ENCODE results near the gene SMARCC2. TPM values are rescaled to one million over a fixed set of nuclear protein-coding genes. Genes with fewer than 3 reads are reported as not detected.

SMARCC2 gene
- total RNA-seq, 1 experiment from 2014 or later = 38.4 TPM

DNA sequence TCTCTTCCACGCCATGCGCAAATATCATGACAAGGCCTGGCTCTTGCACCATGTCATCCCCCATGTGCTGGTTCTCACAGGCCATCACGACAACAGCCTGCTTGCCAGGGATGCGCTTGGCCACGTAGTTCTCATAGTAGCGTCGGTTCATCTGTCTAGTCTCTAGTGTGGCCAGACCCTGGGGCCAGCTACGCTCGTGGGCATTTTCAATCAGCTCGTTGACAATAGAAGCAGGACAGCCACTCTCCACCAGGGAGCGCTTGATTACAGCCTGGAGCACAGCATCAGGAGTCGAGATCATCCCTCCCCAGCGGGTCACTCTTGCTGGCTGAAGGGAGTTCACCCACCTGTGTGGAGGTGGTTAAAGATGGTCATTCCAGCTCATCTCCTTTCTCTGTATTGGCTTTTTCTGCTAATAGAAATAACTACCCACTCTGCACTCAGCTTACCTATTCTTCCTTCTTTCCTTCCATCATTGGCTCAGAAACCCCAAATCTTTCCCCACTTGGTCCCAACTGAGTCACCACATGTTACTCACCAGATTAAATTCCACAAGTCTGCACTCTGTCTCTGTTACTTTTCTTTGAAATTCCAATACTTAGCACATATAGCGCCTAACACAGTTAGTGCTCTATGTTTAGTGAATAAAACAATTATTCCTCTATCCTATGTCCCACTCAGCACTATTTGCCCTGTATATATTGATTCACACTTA, 17.3 kb upstream of the SMARCC2 start:
- no peaks in the 10 kb centered on the region for H3K4me1 ChIP-seq (ENCODE audit: insufficient read depth, low read length)
- H3K9me2 ChIP-seq (replicated peaks; ENCODE audit: low read length) = no peaks in the 10 kb centered on the region
- TF ChIP-seq, protein P1, sequence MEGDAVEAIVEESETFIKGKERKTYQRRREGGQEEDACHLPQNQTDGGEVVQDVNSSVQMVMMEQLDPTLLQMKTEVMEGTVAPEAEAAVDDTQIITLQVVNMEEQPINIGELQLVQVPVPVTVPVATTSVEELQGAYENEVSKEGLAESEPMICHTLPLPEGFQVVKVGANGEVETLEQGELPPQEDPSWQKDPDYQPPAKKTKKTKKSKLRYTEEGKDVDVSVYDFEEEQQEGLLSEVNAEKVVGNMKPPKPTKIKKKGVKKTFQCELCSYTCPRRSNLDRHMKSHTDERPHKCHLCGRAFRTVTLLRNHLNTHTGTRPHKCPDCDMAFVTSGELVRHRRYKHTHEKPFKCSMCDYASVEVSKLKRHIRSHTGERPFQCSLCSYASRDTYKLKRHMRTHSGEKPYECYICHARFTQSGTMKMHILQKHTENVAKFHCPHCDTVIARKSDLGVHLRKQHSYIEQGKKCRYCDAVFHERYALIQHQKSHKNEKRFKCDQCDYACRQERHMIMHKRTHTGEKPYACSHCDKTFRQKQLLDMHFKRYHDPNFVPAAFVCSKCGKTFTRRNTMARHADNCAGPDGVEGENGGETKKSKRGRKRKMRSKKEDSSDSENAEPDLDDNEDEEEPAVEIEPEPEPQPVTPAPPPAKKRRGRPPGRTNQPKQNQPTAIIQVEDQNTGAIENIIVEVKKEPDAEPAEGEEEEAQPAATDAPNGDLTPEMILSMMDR (conservative IDR thresholded peaks at IDR 0.05; ENCODE audit: low read depth, low read length) = peak; percentile 76
- no peak for TF ChIP-seq EZH2phosphoT487 (IDR thresholded peaks at IDR 0.05; ENCODE audit: borderline replicate concordance, low read length)
- ChIA-PET CTCF (interaction anchor here (0.6 to 1.2 kb wide), 6 partner anchors 10 to 79 kb away, joined by 3 to 6 read pairs (median 3); partner anchors contain the start of gene RNF41), POLR2A (ENCODE audit: unreplicated experiment) (no interaction called here)
- H3K9ac ChIP-seq (ENCODE audit: low read length) = no peak overlapping the region
- intact Hi-C loops (cut with micrococcal nuclease) = loop anchor here (1.0 kb wide), 1 partner anchor 18 kb away; the partner anchor contains the start of gene NABP2
- DNase-seq = peak; percentile 64
- H3K4me3 ChIP-seq (ENCODE audit: low read length) = no peak overlapping the region
- H3K4me2 ChIP-seq (ENCODE audit: low read length) = no peak overlapping the region
- no peaks in the 10 kb centered on the region for H3K9me3 ChIP-seq (ENCODE audit: low read length)
- H3K36me3 ChIP-seq (ENCODE audit: low read depth, low read length) = peaks cover 29% of the 10 kb centered on the region
- H3K27ac ChIP-seq (ENCODE audit: low read length) = no peak overlapping the region
- no peaks in the 10 kb centered on the region for H4K20me1 ChIP-seq (ENCODE audit: low read length)
- H2AFZ ChIP-seq (ENCODE audit: low read length) = no peak overlapping the region
- H3K79me2 ChIP-seq (ENCODE audit: low read length) = no peaks in the 10 kb centered on the region
- no peaks in the 10 kb centered on the region for H3K27me3 ChIP-seq (ENCODE audit: low read length)
- peak; percentile 75 for ATAC-seq
- H3F3A ChIP-seq (ENCODE audit: low read length, unreplicated experiment) = no peaks in the 10 kb centered on the region
- no TSS peak for BruUV-seq (replicated peaks)

DNA sequence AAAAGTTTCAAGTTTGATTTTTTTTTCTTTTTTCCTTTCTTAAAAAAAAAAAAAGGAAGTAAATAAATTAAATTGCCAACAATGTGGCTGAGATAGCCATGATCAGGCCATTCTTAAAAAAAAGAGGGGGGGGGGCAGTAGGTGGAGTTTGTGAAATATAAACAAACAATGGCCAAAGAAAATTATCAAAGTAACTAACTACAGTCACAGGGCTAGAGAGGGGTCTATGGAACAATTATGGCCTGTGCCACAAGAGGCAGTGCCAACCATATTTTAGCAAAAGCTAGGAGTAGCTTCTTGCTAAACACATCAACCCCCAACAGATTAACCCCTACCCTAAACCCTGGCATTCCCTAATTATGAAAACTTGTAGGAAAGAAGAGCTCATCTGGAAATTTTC, 16.2 kb upstream of the SMARCC2 start:
- no peaks in the 10 kb centered on the region for H3K9me2 ChIP-seq (replicated peaks; ENCODE audit: low read length)
- TF ChIP-seq, protein P1 (conservative IDR thresholded peaks at IDR 0.05; ENCODE audit: low read depth, low read length) = 0 out of 2 replicates have a peak, but pooled peaks have one; percentile 19
- TF ChIP-seq EZH2phosphoT487 (IDR thresholded peaks at IDR 0.05; ENCODE audit: borderline replicate concordance, low read length) = no peak
- H3K27ac ChIP-seq (ENCODE audit: low read length) = no peak overlapping the region
- H3K4me3 ChIP-seq (ENCODE audit: low read length) = no peak overlapping the region
- intact Hi-C loops (cut with micrococcal nuclease) = no loop called here
- H2AFZ ChIP-seq (ENCODE audit: low read length) = no peak overlapping the region
- no peaks in the 10 kb centered on the region for H3K27me3 ChIP-seq (ENCODE audit: low read length)
- ChIA-PET POLR2A (ENCODE audit: unreplicated experiment) (no interaction called here), CTCF (interaction anchor here (1.1 to 1.2 kb wide), 2 partner anchors 8 to 16 kb away, joined by 4 to 6 read pairs; partner anchors contain the start of gene RNF41)
- BruUV-seq (replicated peaks) = no TSS peak
- H3K4me1 ChIP-seq (ENCODE audit: insufficient read depth, low read length) = no peaks in the 10 kb centered on the region
- no peak overlapping the region for H3K4me2 ChIP-seq (ENCODE audit: low read length)
- no peak for DNase-seq
- H4K20me1 ChIP-seq (ENCODE audit: low read length) = no peaks in the 10 kb centered on the region
- no peaks in the 10 kb centered on the region for H3F3A ChIP-seq (ENCODE audit: low read length, unreplicated experiment)
- peaks cover 27% of the 10 kb centered on the region for H3K36me3 ChIP-seq (ENCODE audit: low read depth, low read length)
- peak; percentile 34; the same call in 1 of the 2 replicates for ATAC-seq
- H3K9ac ChIP-seq (ENCODE audit: low read length) = no peak overlapping the region
- H3K9me3 ChIP-seq (ENCODE audit: low read length) = no peaks in the 10 kb centered on the region
- H3K79me2 ChIP-seq (ENCODE audit: low read length) = no peaks in the 10 kb centered on the region

DNA sequence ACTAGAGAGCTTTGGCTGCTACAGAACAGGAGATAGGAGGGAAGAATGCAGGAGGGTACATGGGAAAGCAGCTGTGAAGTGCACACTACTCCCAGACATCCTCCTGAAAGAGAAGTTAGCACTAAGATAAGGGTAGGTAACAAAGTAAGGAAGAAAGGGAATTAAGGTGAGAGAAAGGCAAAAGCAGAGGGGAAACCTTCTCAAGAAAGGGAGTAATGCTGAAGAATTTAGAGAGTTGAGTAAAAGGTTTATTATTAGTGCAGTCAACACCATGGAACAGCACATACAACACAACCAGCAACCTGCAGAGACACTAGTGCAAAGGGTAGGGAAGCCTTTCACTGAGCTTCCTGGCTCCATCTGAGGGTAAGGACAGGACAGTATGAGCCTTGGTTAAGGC, 15.0 kb upstream of the SMARCC2 start:
- POLR2A ChIA-PET (ENCODE audit: unreplicated experiment) = no interaction called here

More for the DNA sequence above, 15.0 kb upstream of the SMARCC2 start:
- no peak for DNase-seq
- intact Hi-C loops (cut with micrococcal nuclease) = no loop called here
- Histone ChIP-seq H3F3A (ENCODE audit: low read length, unreplicated experiment) (no peaks in the 10 kb centered on the region), H3K27me3 (ENCODE audit: low read length) (no peaks in the 10 kb centered on the region), H4K20me1 (ENCODE audit: low read length) (no peaks in the 10 kb centered on the region), H3K9ac (ENCODE audit: low read length) (no peak overlapping the region), H2AFZ (ENCODE audit: low read length) (no peak overlapping the region), H3K9me2 (replicated peaks; ENCODE audit: low read length) (no peaks in the 10 kb centered on the region), H3K79me2 (ENCODE audit: low read length) (no peaks in the 10 kb centered on the region), H3K4me3 (ENCODE audit: low read length) (no peak overlapping the region), H3K4me1 (ENCODE audit: insufficient read depth, low read length) (no peaks in the 10 kb centered on the region), H3K36me3 (ENCODE audit: low read depth, low read length) (peaks cover 19% of the 10 kb centered on the region), H3K27ac (ENCODE audit: low read length) (no peak overlapping the region), H3K9me3 (ENCODE audit: low read length) (no peaks in the 10 kb centered on the region), H3K4me2 (ENCODE audit: low read length) (no peak overlapping the region)
- CTCF ChIA-PET = interaction anchor here (0.5 kb wide), 1 partner anchor 291 kb away, joined by 4 read pairs; no protein-coding TSS in a partner anchor
- BruUV-seq (replicated peaks) = no TSS peak
- TF ChIP-seq EZH2phosphoT487 (IDR thresholded peaks at IDR 0.05; ENCODE audit: borderline replicate concordance, low read length) (no peak), EZH2 (IDR thresholded peaks at IDR 0.05; ENCODE audit: low read length, unreplicated experiment) (no peak)
- TF ChIP-seq, protein P1 (conservative IDR thresholded peaks at IDR 0.05; ENCODE audit: low read depth, low read length) = no peak
- ATAC-seq = no peak
